ENCODE measurements around the gene ADAMTS14.
A peak's percentile ranks its signal among the peaks of the same experiment; 100 is the strongest.

ADAMTS14 gene

DNA sequence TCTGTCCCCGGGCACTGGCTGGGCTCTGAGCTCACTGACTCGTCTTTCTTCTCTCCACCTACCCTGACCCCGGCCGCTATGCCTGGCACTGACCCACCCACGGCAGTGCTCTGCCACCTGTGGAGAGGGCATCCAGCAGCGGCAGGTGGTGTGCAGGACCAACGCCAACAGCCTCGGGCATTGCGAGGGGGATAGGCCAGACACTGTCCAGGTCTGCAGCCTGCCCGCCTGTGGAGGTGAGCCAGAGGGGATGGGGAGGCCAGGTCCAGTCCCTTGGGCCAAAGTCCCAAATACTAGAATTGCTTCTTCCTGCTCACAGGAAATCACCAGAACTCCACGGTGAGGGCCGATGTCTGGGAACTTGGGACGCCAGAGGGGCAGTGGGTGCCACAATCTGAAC, 85.5 kb downstream of the ADAMTS14 start:
- TF ChIP-seq, protein P1, sequence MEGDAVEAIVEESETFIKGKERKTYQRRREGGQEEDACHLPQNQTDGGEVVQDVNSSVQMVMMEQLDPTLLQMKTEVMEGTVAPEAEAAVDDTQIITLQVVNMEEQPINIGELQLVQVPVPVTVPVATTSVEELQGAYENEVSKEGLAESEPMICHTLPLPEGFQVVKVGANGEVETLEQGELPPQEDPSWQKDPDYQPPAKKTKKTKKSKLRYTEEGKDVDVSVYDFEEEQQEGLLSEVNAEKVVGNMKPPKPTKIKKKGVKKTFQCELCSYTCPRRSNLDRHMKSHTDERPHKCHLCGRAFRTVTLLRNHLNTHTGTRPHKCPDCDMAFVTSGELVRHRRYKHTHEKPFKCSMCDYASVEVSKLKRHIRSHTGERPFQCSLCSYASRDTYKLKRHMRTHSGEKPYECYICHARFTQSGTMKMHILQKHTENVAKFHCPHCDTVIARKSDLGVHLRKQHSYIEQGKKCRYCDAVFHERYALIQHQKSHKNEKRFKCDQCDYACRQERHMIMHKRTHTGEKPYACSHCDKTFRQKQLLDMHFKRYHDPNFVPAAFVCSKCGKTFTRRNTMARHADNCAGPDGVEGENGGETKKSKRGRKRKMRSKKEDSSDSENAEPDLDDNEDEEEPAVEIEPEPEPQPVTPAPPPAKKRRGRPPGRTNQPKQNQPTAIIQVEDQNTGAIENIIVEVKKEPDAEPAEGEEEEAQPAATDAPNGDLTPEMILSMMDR (IDR thresholded peaks at IDR 0.05; ENCODE audit: borderline replicate concordance, insufficient read depth, low read depth, low read length) = no peak
- no peak overlapping the region for H3K4me3 ChIP-seq (ENCODE audit: low read depth, low read length)

DNA sequence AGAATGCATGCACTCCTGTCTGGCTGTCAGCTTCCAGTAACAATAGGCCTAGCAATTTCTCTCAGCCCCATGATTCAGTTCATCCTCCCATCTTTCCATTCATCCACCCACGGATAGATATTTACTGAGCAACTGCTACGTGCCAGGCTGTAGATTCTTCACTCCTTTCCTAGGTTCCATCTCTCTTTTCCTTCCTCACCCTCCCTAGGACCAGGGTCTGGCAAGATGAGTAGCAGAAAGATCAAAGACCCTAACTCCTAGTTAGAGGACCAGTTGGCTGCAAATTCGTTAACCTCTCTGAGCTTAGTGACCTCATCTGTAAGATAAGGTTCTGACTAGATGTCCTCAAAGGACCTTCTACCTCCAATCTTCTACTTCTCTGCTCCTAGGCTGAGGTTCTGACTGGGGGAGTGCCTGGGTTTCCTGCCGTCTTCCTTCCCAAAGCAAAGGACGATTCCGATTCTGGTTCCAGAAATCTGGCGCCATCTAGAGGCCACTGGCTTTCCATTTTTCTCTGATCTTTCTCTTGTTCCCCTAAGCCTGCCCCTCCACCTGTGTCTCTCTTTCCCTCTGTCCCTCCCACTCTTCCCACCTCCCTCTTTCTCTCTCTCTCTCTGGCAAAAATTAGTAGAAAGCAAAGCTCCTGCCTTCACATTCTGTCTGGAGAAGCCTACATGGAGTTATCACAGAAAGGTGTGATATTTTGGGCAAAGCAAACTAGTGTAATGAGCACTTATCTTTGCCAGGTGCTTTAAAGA, 86.6 kb downstream of the ADAMTS14 start:
- TF ChIP-seq, protein P1 (IDR thresholded peaks at IDR 0.05; ENCODE audit: borderline replicate concordance, insufficient read depth, low read depth, low read length) = peak; percentile 59

DNA sequence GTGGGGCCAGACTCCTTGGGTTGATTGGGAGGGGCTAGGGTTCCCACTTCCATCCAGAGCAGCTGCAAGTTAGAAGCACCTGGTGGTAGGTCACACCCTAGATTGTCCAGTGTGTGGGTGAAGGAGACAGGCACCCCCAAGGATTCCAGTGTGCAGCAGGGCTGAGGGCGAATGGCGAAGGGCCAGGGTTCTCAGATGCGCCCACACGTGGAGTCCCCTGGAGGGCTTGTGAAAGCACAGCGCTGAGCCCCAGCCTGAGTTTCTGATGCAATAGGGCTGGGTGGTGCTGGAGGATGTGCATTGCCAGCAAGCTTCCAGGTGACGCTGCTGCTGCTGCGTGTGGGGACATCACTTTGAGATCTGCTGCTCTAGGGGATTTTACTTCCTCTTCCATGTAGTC, 87.5 kb downstream of the ADAMTS14 start:
- TF ChIP-seq, protein P1 (IDR thresholded peaks at IDR 0.05; ENCODE audit: borderline replicate concordance, insufficient read depth, low read depth, low read length) = no peak
- H3K4me3 ChIP-seq (ENCODE audit: low read depth, low read length) = no peak overlapping the region

More for the DNA sequence above, 86.6 kb downstream of the ADAMTS14 start:
- H3K4me3 ChIP-seq (ENCODE audit: low read depth, low read length) = no peak overlapping the region

DNA sequence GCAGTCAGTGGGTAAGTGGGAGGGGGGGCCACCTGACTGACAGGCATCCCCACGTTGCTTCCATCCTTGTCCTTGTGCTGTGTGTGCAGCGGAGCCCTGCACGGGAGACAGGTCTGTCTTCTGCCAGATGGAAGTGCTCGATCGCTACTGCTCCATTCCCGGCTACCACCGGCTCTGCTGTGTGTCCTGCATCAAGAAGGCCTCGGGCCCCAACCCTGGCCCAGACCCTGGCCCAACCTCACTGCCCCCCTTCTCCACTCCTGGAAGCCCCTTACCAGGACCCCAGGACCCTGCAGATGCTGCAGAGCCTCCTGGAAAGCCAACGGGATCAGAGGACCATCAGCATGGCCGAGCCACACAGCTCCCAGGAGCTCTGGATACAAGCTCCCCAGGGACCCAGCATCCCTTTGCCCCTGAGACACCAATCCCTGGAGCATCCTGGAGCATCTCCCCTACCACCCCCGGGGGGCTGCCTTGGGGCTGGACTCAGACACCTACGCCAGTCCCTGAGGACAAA, 88.0 kb downstream of the ADAMTS14 start:
- TF ChIP-seq, protein P1 (IDR thresholded peaks at IDR 0.05; ENCODE audit: borderline replicate concordance, insufficient read depth, low read depth, low read length) = no peak
- H3K4me3 ChIP-seq (ENCODE audit: low read depth, low read length) = no peak overlapping the region

DNA sequence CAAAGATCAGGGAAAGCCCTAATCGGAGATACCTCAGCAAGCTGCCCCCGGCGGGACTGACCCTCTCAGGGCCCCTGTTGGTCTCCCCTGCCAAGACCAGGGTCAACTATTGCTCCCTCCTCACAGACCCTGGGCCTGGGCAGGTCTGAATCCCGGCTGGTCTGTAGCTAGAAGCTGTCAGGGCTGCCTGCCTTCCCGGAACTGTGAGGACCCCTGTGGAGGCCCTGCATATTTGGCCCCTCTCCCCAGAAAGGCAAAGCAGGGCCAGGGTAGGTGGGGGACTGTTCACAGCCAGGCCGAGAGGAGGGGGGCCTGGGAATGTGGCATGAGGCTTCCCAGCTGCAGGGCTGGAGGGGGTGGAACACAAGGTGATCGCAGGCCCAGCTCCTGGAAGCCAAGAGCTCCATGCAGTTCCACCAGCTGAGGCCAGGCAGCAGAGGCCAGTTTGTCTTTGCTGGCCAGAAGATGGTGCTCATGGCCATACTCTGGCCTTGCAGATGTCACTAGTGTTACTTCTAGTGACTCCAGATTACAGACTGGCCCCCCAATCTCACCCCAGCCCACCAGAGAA, 88.8 kb downstream of the ADAMTS14 start:
- no peak overlapping the region for H3K4me3 ChIP-seq (ENCODE audit: low read depth, low read length)
- TF ChIP-seq, protein P1 (IDR thresholded peaks at IDR 0.05; ENCODE audit: borderline replicate concordance, insufficient read depth, low read depth, low read length) = no peak

DNA sequence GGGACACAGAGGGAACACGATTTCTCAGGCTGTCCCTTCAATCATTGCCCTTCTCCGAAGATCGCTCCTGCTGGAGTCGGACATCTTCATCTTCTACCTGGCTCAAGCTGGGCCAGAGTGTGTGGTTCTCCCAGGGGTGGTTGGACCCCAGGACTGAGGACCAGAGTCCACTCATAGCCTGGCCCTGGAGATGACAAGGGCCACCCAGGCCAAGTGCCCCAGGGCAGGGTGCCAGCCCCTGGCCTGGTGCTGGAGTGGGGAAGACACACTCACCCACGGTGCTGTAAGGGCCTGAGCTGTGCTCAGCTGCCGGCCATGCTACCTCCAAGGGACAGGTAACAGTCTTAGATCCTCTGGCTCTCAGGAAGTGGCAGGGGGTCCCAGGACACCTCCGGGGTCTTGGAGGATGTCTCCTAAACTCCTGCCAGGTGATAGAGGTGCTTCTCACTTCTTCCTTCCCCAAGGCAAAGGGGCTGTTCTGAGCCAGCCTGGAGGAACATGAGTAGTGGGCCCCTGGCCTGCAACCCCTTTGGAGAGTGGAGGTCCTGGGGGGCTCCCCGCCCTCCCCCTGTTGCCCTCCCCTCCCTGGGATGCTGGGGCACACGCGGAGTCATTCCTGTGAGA, 89.5 kb downstream of the ADAMTS14 start:
- H3K4me3 ChIP-seq (ENCODE audit: low read depth, low read length) = no peak overlapping the region

More for the DNA sequence above, 89.5 kb downstream of the ADAMTS14 start:
- TF ChIP-seq, protein P1 (IDR thresholded peaks at IDR 0.05; ENCODE audit: borderline replicate concordance, insufficient read depth, low read depth, low read length) = no peak

All from GM12875 (cell line).